Stimulated activated CD8-positive, alpha-beta memory T cell treated with anti-CD3 and anti-CD28 coated beads, Interleukin-4, amount 100 ng/mL, for 4 hours (primary cell): ENCODE results near the gene LHX3.

Source experiments
- DNase-seq, 2 donors: peaks; one replicate each; pipeline ENCODE4 v3.0.0-alpha.2; 2020; ENCODE audit warnings: low read depth in 2 of 2, low spot score in 1 of 2

Gene LHX3

GRCh38 chr9:136178773-136179075, 26.2 kb downstream of the LHX3 start:
- no peak for DNase-seq

- no peak for DNase-seq
Measured at GRCh38 chr9:136178061-136178772, 26.7 kb downstream of the LHX3 start.

GRCh38 chr9:136177224-136177623, 27.7 kb downstream of the LHX3 start:
- DNase-seq = no peak

GRCh38 chr9:136175616-136176197, 29.2 kb downstream of the LHX3 start:
- DNase-seq = no peak

- no peak for DNase-seq
Measured at GRCh38 chr9:136174779-136175615, 29.9 kb downstream of the LHX3 start.

- no peak for DNase-seq
Measured at GRCh38 chr9:136173648-136174290, 31.2 kb downstream of the LHX3 start.

- no peak for DNase-seq
Measured at GRCh38 chr9:136172412-136173079, 32.4 kb downstream of the LHX3 start.

GRCh38 chr9:136171801-136172411, 33.0 kb downstream of the LHX3 start:
- no peak for DNase-seq

GRCh38 chr9:136171009-136171800, 33.7 kb downstream of the LHX3 start:
- DNase-seq = no peak

- DNase-seq = no peak
Measured at GRCh38 chr9:136170006-136170901, 34.7 kb downstream of the LHX3 start.

- no peak for DNase-seq
Measured at GRCh38 chr9:136169495-136169894, 35.4 kb downstream of the LHX3 start.

- no peak for DNase-seq
Measured at GRCh38 chr9:136163248-136163850, 41.6 kb downstream of the LHX3 start.

- no peak for DNase-seq
Measured at GRCh38 chr9:136160995-136161610, 43.8 kb downstream of the LHX3 start.

GRCh38 chr9:136160381-136160841, 44.5 kb downstream of the LHX3 start:
- DNase-seq = no peak

GRCh38 chr9:136159851-136160250, 45.1 kb downstream of the LHX3 start:
- no peak for DNase-seq

GRCh38 chr9:136157477-136158265, 47.3 kb downstream of the LHX3 start:
- no peak for DNase-seq
